ENCODE results near the gene CALR3.

DNA sequence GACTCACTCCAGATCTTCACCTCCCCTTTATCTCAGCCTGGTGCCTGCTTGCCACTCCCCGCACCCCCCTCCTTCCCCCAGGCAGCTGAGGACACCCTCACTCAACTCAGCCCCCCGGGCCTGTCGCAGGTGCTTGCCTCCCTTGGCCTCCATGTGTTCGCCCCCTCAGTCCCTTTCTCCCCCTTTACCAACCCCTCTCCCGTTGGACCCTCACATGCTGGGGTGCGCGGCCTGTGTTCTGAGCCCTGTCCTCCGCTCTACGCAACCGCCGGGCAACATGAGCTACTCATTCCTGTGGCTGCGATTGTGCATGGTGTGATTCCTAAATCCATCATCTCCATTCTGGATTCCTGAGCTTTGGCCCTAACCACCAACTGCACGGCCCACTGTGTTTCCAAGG, 41.1 kb upstream of the CALR3 start:
- TF ChIP-seq, protein P1, sequence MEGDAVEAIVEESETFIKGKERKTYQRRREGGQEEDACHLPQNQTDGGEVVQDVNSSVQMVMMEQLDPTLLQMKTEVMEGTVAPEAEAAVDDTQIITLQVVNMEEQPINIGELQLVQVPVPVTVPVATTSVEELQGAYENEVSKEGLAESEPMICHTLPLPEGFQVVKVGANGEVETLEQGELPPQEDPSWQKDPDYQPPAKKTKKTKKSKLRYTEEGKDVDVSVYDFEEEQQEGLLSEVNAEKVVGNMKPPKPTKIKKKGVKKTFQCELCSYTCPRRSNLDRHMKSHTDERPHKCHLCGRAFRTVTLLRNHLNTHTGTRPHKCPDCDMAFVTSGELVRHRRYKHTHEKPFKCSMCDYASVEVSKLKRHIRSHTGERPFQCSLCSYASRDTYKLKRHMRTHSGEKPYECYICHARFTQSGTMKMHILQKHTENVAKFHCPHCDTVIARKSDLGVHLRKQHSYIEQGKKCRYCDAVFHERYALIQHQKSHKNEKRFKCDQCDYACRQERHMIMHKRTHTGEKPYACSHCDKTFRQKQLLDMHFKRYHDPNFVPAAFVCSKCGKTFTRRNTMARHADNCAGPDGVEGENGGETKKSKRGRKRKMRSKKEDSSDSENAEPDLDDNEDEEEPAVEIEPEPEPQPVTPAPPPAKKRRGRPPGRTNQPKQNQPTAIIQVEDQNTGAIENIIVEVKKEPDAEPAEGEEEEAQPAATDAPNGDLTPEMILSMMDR (IDR thresholded peaks at IDR 0.05; ENCODE audit: low read depth, low read length): no peak
- TF ChIP-seq EZH2phosphoT487 (IDR thresholded peaks at IDR 0.05; ENCODE audit: low read depth): no peak

Data from OCI-LY3 (cell line).